Ectodermal cell (in vitro differentiated cells): ENCODE measurements around the gene CNOT2.

Experiments
- H3K27ac ChIP-seq: 2 replicates; pipeline ENCODE4 v1.7.0; 2013; ENCODE audit warnings: mild to moderate bottlenecking, low read depth, low read length; ENCODE audit not compliant: insufficient read depth, poor library complexity, severe bottlenecking
- H3K27me3 ChIP-seq: 2 replicates; pipeline ENCODE4 v1.7.0; 2013; ENCODE audit warnings: mild to moderate bottlenecking, low read length; ENCODE audit not compliant: insufficient read depth, control insufficient read depth, poor library complexity, severe bottlenecking
- H3K36me3 ChIP-seq: one replicate; pipeline ENCODE4 v1.7.0; 2013; ENCODE audit warnings: low read length; ENCODE audit not compliant: control insufficient read depth, insufficient read depth
- H3K4me1 ChIP-seq: one replicate; pipeline ENCODE4 v1.7.0; 2013; ENCODE audit warnings: low read length; ENCODE audit not compliant: control insufficient read depth, insufficient read depth
- H3K4me3 ChIP-seq: 2 replicates; pipeline ENCODE4 v1.7.0; 2013; ENCODE audit warnings: low read depth, low read length, control low read depth; ENCODE audit not compliant: insufficient read depth
- H3K9me3 ChIP-seq: 2 replicates; pipeline ENCODE4 v1.7.0; 2013; ENCODE audit warnings: mild to moderate bottlenecking, low read length, moderate library complexity; ENCODE audit not compliant: control insufficient read depth
- WGBS, 2 experiments: methylation state at CpG; one replicate each; pipeline ENCODE4 v1.1.7; 2013; ENCODE audit warnings: missing lambda C conversion rate in 2 of 2; 5-methylcytosine and 5-hydroxymethylcytosine counted together

The CNOT2 gene

GRCh38 chr12:70327541-70327940 is 84.3 kb downstream of the CNOT2 start:
- Histone ChIP-seq H3K27me3 (no peaks in the 10 kb centered on the region), H3K9me3 (no peaks in the 10 kb centered on the region), H3K27ac (no peak overlapping the region), H3K4me3 (no peak overlapping the region), H3K36me3 (no peaks in the 10 kb centered on the region), H3K4me1 (no peaks in the 10 kb centered on the region)
- WGBS, 2 experiments = 98 to 99% methylated on average over 2 of the region's 2 CpGs

- Histone ChIP-seq H3K27ac (no peak overlapping the region), H3K9me3 (no peaks in the 10 kb centered on the region), H3K36me3 (no peaks in the 10 kb centered on the region), H3K4me3 (no peak overlapping the region), H3K4me1 (no peaks in the 10 kb centered on the region), H3K27me3 (no peaks in the 10 kb centered on the region)
- 100% methylated on average over 2 of the region's 3 CpGs for WGBS, 2 experiments
Observed at GRCh38 chr12:70329728-70330127, 86.5 kb downstream of the CNOT2 start.

- no peaks in the 10 kb centered on the region for H3K9me3 ChIP-seq
- no peaks in the 10 kb centered on the region for H3K4me1 ChIP-seq
- H3K27me3 ChIP-seq = no peaks in the 10 kb centered on the region
- WGBS, 2 experiments = 97 to 98% methylated on average over 2 of the region's 2 CpGs
- no peaks in the 10 kb centered on the region for H3K36me3 ChIP-seq
- no peak overlapping the region for H3K27ac ChIP-seq
- no peak overlapping the region for H3K4me3 ChIP-seq
Observed at GRCh38 chr12:70330158-70330557, 86.9 kb downstream of the CNOT2 start.

- Histone ChIP-seq H3K27me3 (no peaks in the 10 kb centered on the region), H3K36me3 (no peaks in the 10 kb centered on the region)
Observed at GRCh38 chr12:70332236-70332635, 89.0 kb downstream of the CNOT2 start.

GRCh38 chr12:70334742-70335141 is 91.5 kb downstream of the CNOT2 start:
- no peaks in the 10 kb centered on the region for H3K4me1 ChIP-seq
- no peaks in the 10 kb centered on the region for H3K27me3 ChIP-seq
- H3K9me3 ChIP-seq = no peaks in the 10 kb centered on the region
- H3K27ac ChIP-seq = no peak overlapping the region
- WGBS, 2 experiments = 95 to 97% methylated on average over 6 to 7 of the region's 8 CpGs
- H3K36me3 ChIP-seq = peaks cover 13% of the 10 kb centered on the region
- no peak overlapping the region for H3K4me3 ChIP-seq

More at GRCh38 chr12:70332236-70332635, 89.0 kb downstream of the CNOT2 start:
- Histone ChIP-seq H3K27ac (no peak overlapping the region), H3K9me3 (no peaks in the 10 kb centered on the region), H3K4me3 (no peak overlapping the region), H3K4me1 (no peaks in the 10 kb centered on the region)

GRCh38 chr12:70338531-70338930 is 95.3 kb downstream of the CNOT2 start:
- Histone ChIP-seq H3K27ac (no peak overlapping the region), H3K4me1 (no peaks in the 10 kb centered on the region), H3K4me3 (no peak overlapping the region), H3K27me3 (no peaks in the 10 kb centered on the region), H3K36me3 (peaks cover 23% of the 10 kb centered on the region), H3K9me3 (no peaks in the 10 kb centered on the region)
- 93 to 97% methylated on average over 2 of the region's 2 CpGs for WGBS, 2 experiments

- Histone ChIP-seq H3K36me3 (peaks cover 3% of the 10 kb centered on the region), H3K4me3 (no peak overlapping the region), H3K4me1 (no peaks in the 10 kb centered on the region), H3K27me3 (no peaks in the 10 kb centered on the region), H3K9me3 (no peaks in the 10 kb centered on the region), H3K27ac (no peak overlapping the region)
- WGBS, 2 experiments = 100% methylated on average over 2 of the region's 2 CpGs; no CpG with 5 or more reads in 1 of the 2 experiments
Observed at GRCh38 chr12:70351076-70351475, 107.8 kb downstream of the CNOT2 start.

- WGBS, 2 experiments = 91 to 96% methylated on average over 6 of the region's 6 CpGs
- H3K4me3 ChIP-seq = no peak overlapping the region
- H3K27ac ChIP-seq = no peak overlapping the region
- no peaks in the 10 kb centered on the region for H3K9me3 ChIP-seq
- H3K4me1 ChIP-seq = no peaks in the 10 kb centered on the region
- no peaks in the 10 kb centered on the region for H3K36me3 ChIP-seq
- no peaks in the 10 kb centered on the region for H3K27me3 ChIP-seq
Observed at GRCh38 chr12:70353780-70354660, 110.8 kb downstream of the CNOT2 start.

- Histone ChIP-seq H3K36me3 (no peaks in the 10 kb centered on the region), H3K4me3 (no peak overlapping the region), H3K9me3 (no peaks in the 10 kb centered on the region), H3K27ac (no peak overlapping the region), H3K27me3 (no peaks in the 10 kb centered on the region), H3K4me1 (no peaks in the 10 kb centered on the region)
- 95 to 100% methylated on average over 2 to 3 of the region's 3 CpGs for WGBS, 2 experiments
Observed at GRCh38 chr12:70354787-70355186, 111.6 kb downstream of the CNOT2 start.

- Histone ChIP-seq H3K4me1 (no peaks in the 10 kb centered on the region), H3K9me3 (no peaks in the 10 kb centered on the region), H3K27ac (no peak overlapping the region), H3K36me3 (no peaks in the 10 kb centered on the region), H3K27me3 (no peaks in the 10 kb centered on the region), H3K4me3 (no peak overlapping the region)
- WGBS, 2 experiments = 89 to 98% methylated on average over 2 to 4 of the region's 4 CpGs
Observed at GRCh38 chr12:70355972-70356371, 112.7 kb downstream of the CNOT2 start.
